Measurements from ENCODE around the gene SUCLG2.

DNA sequence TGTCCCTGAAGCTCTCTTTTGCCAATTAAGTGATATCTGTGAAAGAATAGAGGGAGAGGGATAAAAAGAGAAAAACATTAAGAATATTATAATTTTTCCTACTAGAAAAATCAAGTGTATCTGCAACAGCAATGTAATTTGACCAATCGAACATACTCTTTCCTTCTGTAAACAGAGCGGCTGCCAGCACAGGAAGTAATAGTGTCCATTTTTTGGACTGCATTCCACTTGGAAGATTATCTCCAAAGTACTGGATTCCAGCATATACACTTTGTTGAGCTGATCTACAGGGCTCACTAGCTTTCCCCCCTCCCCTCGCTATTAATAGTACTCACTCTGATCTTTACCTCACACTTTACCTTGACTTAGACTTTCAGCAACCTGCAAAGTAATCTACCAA is 90.4 kb downstream of the SUCLG2 start:
- TF ChIP-seq CTCF (IDR thresholded peaks at IDR 0.05) = no peak
- TF ChIP-seq POLR2A (IDR thresholded peaks at IDR 0.05) = no peak
